ENCODE data around the gene IFT88. TPM values are rescaled to one million over a fixed set of nuclear protein-coding genes. Genes with fewer than 3 reads are reported as not detected.

The IFT88 gene
- total and polyA plus RNA-seq, 2 of the 4 experiments (the other 2 are of a cell fraction) = 5.5 to 8.6 TPM

GRCh38 chr13:20685092-20685491 lies 118.1 kb downstream of the IFT88 start:
- H4K5ac ChIP-seq (ENCODE audit: low read depth, low read length) = no peak overlapping the region
- H3K79me1 ChIP-seq (ENCODE audit: low read depth in 1 of 2, low read length in 2 of 2) = no peaks in the 10 kb centered on the region
- H3K23ac ChIP-seq (ENCODE audit: low read depth, low read length) = no peak overlapping the region
- no peaks in the 10 kb centered on the region for H3K9me3 ChIP-seq (ENCODE audit: control insufficient read depth, insufficient read depth, low read length)
- H4K91ac ChIP-seq (ENCODE audit: insufficient read depth, low read depth, low read length) = no peak overlapping the region
- no peak overlapping the region for H3K4me3 ChIP-seq (ENCODE audit: insufficient read depth, low read depth, low read length)
- H2BK15ac ChIP-seq (ENCODE audit: low read depth, low read length) = no peak overlapping the region
- no peak overlapping the region for H3K4ac ChIP-seq (ENCODE audit: low read depth, low read length)
- no peak overlapping the region for H3K18ac ChIP-seq (ENCODE audit: low read depth, low read length)
- H2BK5ac ChIP-seq (ENCODE audit: low read depth, low read length, poor library complexity, severe bottlenecking) = no peak overlapping the region
- peaks cover 3% of the 10 kb centered on the region; the same call in 1 of the 2 replicates for H3K9me1 ChIP-seq (ENCODE audit: insufficient read depth, low read length)
- no peak overlapping the region for H3K4me2 ChIP-seq (ENCODE audit: low read depth, low read length)
- no peaks in the 10 kb centered on the region for H3K36me3 ChIP-seq (ENCODE audit: control insufficient read depth, insufficient read depth, low read length)
- no peak overlapping the region for H3K27ac ChIP-seq (ENCODE audit: insufficient read depth, low read length)
- H2AFZ ChIP-seq (replicated peaks; ENCODE audit: low read length, poor library complexity) = no peak overlapping the region
- no peak overlapping the region for H3K14ac ChIP-seq (replicated peaks; ENCODE audit: low read depth, low read length)
- no peak for ATAC-seq (ENCODE audit: low read depth)
- in situ Hi-C loops (cut with MboI; ENCODE audit: low sequenced_read_pairs) = no loop called here
- peaks cover 5% of the 10 kb centered on the region; the same call in 1 of the 2 replicates for H3K4me1 ChIP-seq (ENCODE audit: control insufficient read depth, insufficient read depth, low read length)
- no peak for DNase-seq
- TF ChIP-seq FOS (IDR thresholded peaks at IDR 0.05; ENCODE audit: low read depth, low read length) (no peak), RFX5 (IDR thresholded peaks at IDR 0.05; ENCODE audit: low read depth, low read length) (no peak), MAFK (IDR thresholded peaks at IDR 0.05; ENCODE audit: low read depth, low read length) (no peak)
- no CpG with 5 or more reads among the region's 6 CpGs for WGBS, 2 experiments (ENCODE audit: extremely low coverage in 2 of 2, insufficient read length in 1 of 2)
- H3K27me3 ChIP-seq (ENCODE audit: control insufficient read depth, insufficient read depth, low read length) = no peaks in the 10 kb centered on the region
- H4K20me1 ChIP-seq (ENCODE audit: insufficient read depth, low read length) = no peaks in the 10 kb centered on the region
- no peak overlapping the region for H3K9ac ChIP-seq (ENCODE audit: low read depth, low read length)
- no peak overlapping the region for H2BK120ac ChIP-seq (ENCODE audit: low read depth, low read length)
- H4K8ac ChIP-seq (ENCODE audit: low read depth in 2 of 2, low read length in 2 of 2) = no peak overlapping the region
- ChIA-PET POLR2A (ENCODE audit: unreplicated experiment) (no interaction called here), CTCF (no interaction called here)
- dilution Hi-C loops (cut with HindIII; ENCODE audit: low sequenced_read_pairs, unreplicated experiment) = no loop called here
- H2AK5ac ChIP-seq (ENCODE audit: low read depth, low read length) = no peak overlapping the region
- H2AK9ac ChIP-seq (replicated peaks; ENCODE audit: low read depth, low read length, poor library complexity) = no peak overlapping the region
- intact Hi-C loops (cut with micrococcal nuclease) = loop anchor here (5.0 kb wide), 1 partner anchor 158 kb away; the partner anchor contains the start of gene CRYL1
- no peak overlapping the region for H3K56ac ChIP-seq (ENCODE audit: extremely low read depth, insufficient read depth, low read length)
- H2BK20ac ChIP-seq (ENCODE audit: low read depth, low read length) = no peak overlapping the region
- no TSS peak for BruUV-seq (replicated peaks)

All from IMR-90 (cell line).